Keratinocyte (primary cell): Measurements from ENCODE around the gene BCL2L11. TPM values are rescaled to one million over a fixed set of nuclear protein-coding genes. Genes with fewer than 3 reads are reported as not detected.

Experiments used
- DNase-seq: peaks from one replicate; pipeline ENCODE4 v3.0.0-alpha.2; 2011; ENCODE audit warnings: low read depth, missing footprints, low spot score
- FAIRE-seq: peaks from 2 replicates; lab custom pipeline; 2011; peaks lifted over from hg19 to GRCh38; lab: Jason Lieb, UNC
- H2AFZ ChIP-seq: 2 replicates; pipeline ENCODE4 v1.6.0; 2012; ENCODE audit warnings: low read length, control low read depth, inconsistent platforms; ENCODE audit not compliant: control insufficient read depth
- H3K27ac ChIP-seq: 2 replicates; pipeline ENCODE4 v1.5.1; 2011; ENCODE audit warnings: low read length; ENCODE audit not compliant: control insufficient read depth, insufficient read depth
- H3K27me3 ChIP-seq: 3 replicates; pipeline ENCODE4 v1.6.0; 2011; ENCODE audit warnings: low read length; ENCODE audit not compliant: control insufficient read depth, insufficient read depth; ENCODE audit errors: extremely low read depth
- H3K36me3 ChIP-seq, 2 experiments: 2 replicates in 1 of 2; 3 replicates in 1 of 2; pipeline ENCODE4 v1.5.1; 2011; ENCODE audit warnings: low read length in 2 of 2, mild to moderate bottlenecking in 1 of 2; ENCODE audit not compliant: control insufficient read depth in 2 of 2, insufficient read depth in 2 of 2; ENCODE audit errors: extremely low read depth in 1 of 2
- H3K4me1 ChIP-seq: 3 replicates; pipeline ENCODE4 v1.5.1; 2011; ENCODE audit warnings: low read length; ENCODE audit not compliant: control insufficient read depth, insufficient read depth; ENCODE audit errors: extremely low read depth
- H3K4me2 ChIP-seq: 3 replicates; pipeline ENCODE4 v1.6.0; 2011; ENCODE audit warnings: low read depth, low read length; ENCODE audit not compliant: control insufficient read depth, insufficient read depth; ENCODE audit errors: extremely low read depth
- H3K4me3 ChIP-seq, 3 experiments: fragments of 200-600 bp in 1 of 3; sonication (generic) in 1 of 3; 2 replicates in 2 of 3; 3 replicates in 1 of 3; pipeline ENCODE4 v1.5.1; 2011 to 2016; ENCODE audit warnings: low read length in 3 of 3, mild to moderate bottlenecking in 3 of 3, control low read depth in 2 of 3, inconsistent platforms in 1 of 3, low read depth in 1 of 3, mixed read lengths in 1 of 3, mixed run types in 1 of 3, moderate library complexity in 1 of 3; ENCODE audit not compliant: control insufficient read depth in 2 of 3, insufficient read depth in 2 of 3; ENCODE audit errors: extremely low read depth in 1 of 3
- H3K79me2 ChIP-seq: 2 replicates; pipeline ENCODE4 v1.6.0; 2012; ENCODE audit warnings: low read length; ENCODE audit not compliant: control insufficient read depth, insufficient read depth
- H3K9ac ChIP-seq: 3 replicates; pipeline ENCODE4 v1.6.0; 2011; ENCODE audit warnings: low read length; ENCODE audit not compliant: control insufficient read depth, insufficient read depth; ENCODE audit errors: extremely low read depth
- H3K9me1 ChIP-seq: 3 replicates; pipeline ENCODE4 v1.6.0; 2011; ENCODE audit warnings: low read length; ENCODE audit not compliant: control insufficient read depth, insufficient read depth; ENCODE audit errors: extremely low read depth
- H3K9me3 ChIP-seq: 2 replicates; pipeline ENCODE4 v1.5.1; 2012; ENCODE audit warnings: low read depth, low read length; ENCODE audit not compliant: control insufficient read depth
- H4K20me1 ChIP-seq: 3 replicates; pipeline ENCODE4 v1.6.0; 2011; ENCODE audit warnings: low read length; ENCODE audit not compliant: control insufficient read depth, insufficient read depth; ENCODE audit errors: extremely low read depth
- EZH2 ChIP-seq: IDR thresholded peaks from one replicate; pipeline ENCODE4 v1.6.1; 2012; ENCODE audit warnings: inconsistent platforms, mild to moderate bottlenecking, low read length, moderate library complexity
- dilution Hi-C: fragments of 300-500 bp; cut with MboI; formaldehyde crosslinking; loops from one replicate; pipeline ENCODE4 v1.7.0; 2020; ENCODE audit warnings: low sequenced_read_pairs; ENCODE audit not compliant: extremely low pct_ligation_motif_present
- polyA plus RNA-seq, 5 experiments: library from polyadenylated mRNA; depleted of rRNA in 3 of 5; stranded (reverse) in 3 of 5; stranded (forward) in 1 of 5; unstranded in 1 of 5; fragments of >200 nt; gene quantifications; 1 replicate in 1 of 5; 2 replicates in 3 of 5; 3 replicates in 1 of 5; pipeline versions ENCODE4 v1.2.1 to v1.2.3, GENCODE V29; 2011 to 2012; ENCODE audit warnings: missing spikeins in 2 of 5, low read depth in 1 of 5, low replicate concordance in 1 of 5
- TF ChIP-seq, protein P1 (sequence below), 3 experiments: IDR thresholded peaks in 1 of 3; conservative IDR thresholded peaks in 1 of 3; optimal IDR thresholded peaks in 1 of 3; 2 replicates in 2 of 3; 3 replicates in 1 of 3; pipeline versions ENCODE3 to v1.5.1; 2011; ENCODE audit warnings: low read length in 3 of 3, mild to moderate bottlenecking in 3 of 3, moderate library complexity in 2 of 3, control low read depth in 1 of 3, inconsistent platforms in 1 of 3; ENCODE audit not compliant: insufficient read depth in 2 of 3; ENCODE audit errors: extremely low read depth in 1 of 3

The BCL2L11 gene
- polyA plus RNA-seq, 1 donor (not counting 4 experiments of a cell fraction or from before 2014, with no cell fraction given): 1.9 TPM

DNA sequence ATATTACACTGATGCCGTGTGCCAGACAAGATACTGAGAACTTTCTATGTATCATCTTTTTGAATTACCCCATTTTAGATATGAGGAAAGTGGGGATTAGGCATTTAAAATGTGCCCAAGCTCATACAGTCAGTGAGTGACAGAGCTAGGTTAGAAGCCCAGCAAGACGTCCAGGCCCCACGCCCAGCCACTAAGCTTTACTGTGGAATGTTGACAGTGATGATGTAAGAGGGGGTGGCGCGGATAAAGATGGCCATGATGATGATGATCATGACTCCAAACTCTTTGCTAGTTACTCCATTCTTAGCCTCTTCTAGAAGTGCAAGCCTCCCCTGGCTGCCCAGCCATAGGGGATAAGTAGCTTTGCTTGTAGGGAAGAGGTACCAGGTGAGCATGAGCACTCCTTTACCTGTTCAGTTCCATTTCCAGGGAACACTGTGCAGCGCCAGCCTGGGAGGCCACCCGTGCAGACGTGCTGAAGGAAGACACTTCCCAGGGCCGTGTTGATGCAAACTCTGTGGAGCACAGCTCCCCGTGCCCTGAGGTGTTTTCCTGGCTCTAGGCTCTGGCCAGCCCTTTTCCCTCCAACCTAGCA is 65.5 kb downstream of the BCL2L11 start:
- no peak overlapping the region for H3K27ac ChIP-seq
- TF ChIP-seq, protein P1, sequence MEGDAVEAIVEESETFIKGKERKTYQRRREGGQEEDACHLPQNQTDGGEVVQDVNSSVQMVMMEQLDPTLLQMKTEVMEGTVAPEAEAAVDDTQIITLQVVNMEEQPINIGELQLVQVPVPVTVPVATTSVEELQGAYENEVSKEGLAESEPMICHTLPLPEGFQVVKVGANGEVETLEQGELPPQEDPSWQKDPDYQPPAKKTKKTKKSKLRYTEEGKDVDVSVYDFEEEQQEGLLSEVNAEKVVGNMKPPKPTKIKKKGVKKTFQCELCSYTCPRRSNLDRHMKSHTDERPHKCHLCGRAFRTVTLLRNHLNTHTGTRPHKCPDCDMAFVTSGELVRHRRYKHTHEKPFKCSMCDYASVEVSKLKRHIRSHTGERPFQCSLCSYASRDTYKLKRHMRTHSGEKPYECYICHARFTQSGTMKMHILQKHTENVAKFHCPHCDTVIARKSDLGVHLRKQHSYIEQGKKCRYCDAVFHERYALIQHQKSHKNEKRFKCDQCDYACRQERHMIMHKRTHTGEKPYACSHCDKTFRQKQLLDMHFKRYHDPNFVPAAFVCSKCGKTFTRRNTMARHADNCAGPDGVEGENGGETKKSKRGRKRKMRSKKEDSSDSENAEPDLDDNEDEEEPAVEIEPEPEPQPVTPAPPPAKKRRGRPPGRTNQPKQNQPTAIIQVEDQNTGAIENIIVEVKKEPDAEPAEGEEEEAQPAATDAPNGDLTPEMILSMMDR (optimal IDR thresholded peaks at IDR 0.05 in 1 of 3, IDR thresholded peaks at IDR 0.05 in 1 of 3, conservative IDR thresholded peaks at IDR 0.05 in 1 of 3; ENCODE audit: extremely low read depth in 1 of 3, insufficient read depth in 2 of 3, low read length in 3 of 3): no peak
- no peak for TF ChIP-seq EZH2
- no peak for DNase-seq
- no peaks in the 10 kb centered on the region for H3K36me3 ChIP-seq
- no peak overlapping the region for H2AFZ ChIP-seq
- no peaks in the 10 kb centered on the region for H3K9me3 ChIP-seq
- no peak overlapping the region for H3K4me2 ChIP-seq
- no peak overlapping the region for H3K9ac ChIP-seq
- no peaks in the 10 kb centered on the region for H3K9me1 ChIP-seq
- no peak overlapping the region for H3K4me3 ChIP-seq
- dilution Hi-C loops: no loop called here
- H3K4me1 ChIP-seq: no peaks in the 10 kb centered on the region
- peaks cover 44% of the 10 kb centered on the region for H3K27me3 ChIP-seq
- no peaks in the 10 kb centered on the region for H4K20me1 ChIP-seq
- no peaks in the 10 kb centered on the region for H3K79me2 ChIP-seq
- FAIRE-seq: no peak

DNA sequence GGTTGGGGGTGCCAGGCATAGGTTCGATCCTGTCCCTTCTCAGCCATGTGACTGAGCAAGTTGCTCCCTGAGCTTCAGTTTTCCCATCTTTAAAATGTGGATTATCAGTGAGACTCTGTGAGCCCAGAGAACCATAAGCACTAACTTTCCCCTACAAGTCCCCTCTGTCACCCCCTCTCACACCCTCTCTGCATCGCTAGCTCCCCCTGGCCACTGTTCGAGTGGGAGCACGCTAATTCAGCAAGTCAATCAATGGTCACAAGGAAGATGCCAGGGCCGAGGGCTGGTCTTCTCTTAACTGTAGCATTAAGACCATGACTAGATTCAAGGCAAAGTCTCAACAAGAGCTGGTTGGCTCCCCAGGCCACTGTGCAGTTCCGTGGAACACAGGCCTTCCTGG is 66.2 kb downstream of the BCL2L11 start:
- Histone ChIP-seq H3K4me3 (no peak overlapping the region), H3K9ac (no peak overlapping the region), H3K27ac (no peak overlapping the region), H3K27me3 (peaks cover 37% of the 10 kb centered on the region), H3K79me2 (no peaks in the 10 kb centered on the region), H3K36me3 (no peaks in the 10 kb centered on the region), H3K9me1 (no peaks in the 10 kb centered on the region), H4K20me1 (no peaks in the 10 kb centered on the region), H2AFZ (no peak overlapping the region), H3K9me3 (no peaks in the 10 kb centered on the region), H3K4me2 (no peak overlapping the region), H3K4me1 (no peaks in the 10 kb centered on the region)
- dilution Hi-C loops: no loop called here
- FAIRE-seq: no peak
- DNase-seq: no peak
- TF ChIP-seq, protein P1 (optimal IDR thresholded peaks at IDR 0.05 in 1 of 3, IDR thresholded peaks at IDR 0.05 in 1 of 3, conservative IDR thresholded peaks at IDR 0.05 in 1 of 3; ENCODE audit: extremely low read depth in 1 of 3, insufficient read depth in 2 of 3, low read length in 3 of 3): no peak
- TF ChIP-seq EZH2: no peak
